HEK293 (cell line): ENCODE data around the gene LRRC4C.

ENCODE experiments used
- CTCF ChIA-PET: fragments of 350-600 bp; formaldehyde crosslinking; extraction: SDS; loops from one replicate; lab custom pipeline; 2021; ENCODE audit warnings: antibody characterized with exemption; lab: Yijun Ruan, JAX
- POLR2A ChIA-PET: fragments of 300-600 bp; formaldehyde crosslinking; extraction: SDS; loops from one replicate; lab custom pipeline; 2020; ENCODE audit warnings: antibody characterized with exemption, inconsistent platforms; lab: Yijun Ruan, JAX
- H3K27ac ChIP-seq: fragments of 200-500 bp; sonication (Bioruptor generic); 2 replicates; pipeline ENCODE4 v1.5.1; 2014; ENCODE audit warnings: low read depth, low read length, control low read depth, inconsistent platforms; ENCODE audit errors: extremely low read depth
- H3K36me3 ChIP-seq, 2 experiments: fragments of 200-500 bp in 1 of 2; sonication (Bioruptor generic) in 1 of 2; 1 replicate in 1 of 2; 2 replicates in 1 of 2; pipeline ENCODE4 v1.5.1; 2014 to 2017; ENCODE audit warnings: inconsistent platforms in 2 of 2, low read length in 2 of 2; ENCODE audit not compliant: control insufficient read depth in 2 of 2, insufficient read depth in 1 of 2
- H3K4me1 ChIP-seq: fragments of 200-500 bp; sonication (Bioruptor generic); 2 replicates; pipeline ENCODE4 v1.5.1; 2014; ENCODE audit warnings: mild to moderate bottlenecking, low read length, inconsistent platforms; ENCODE audit not compliant: control insufficient read depth, insufficient read depth
- H3K4me3 ChIP-seq: 2 replicates; pipeline ENCODE4 v1.5.1; 2011; ENCODE audit warnings: low read depth, mild to moderate bottlenecking, control low read depth, low read length, moderate library complexity
- H3K9me3 ChIP-seq: fragments of 200-500 bp; sonication (Bioruptor generic); 2 replicates; pipeline ENCODE4 v1.5.1; 2014; ENCODE audit warnings: low read depth, low read length, inconsistent platforms; ENCODE audit not compliant: control insufficient read depth, insufficient read depth
- BCL11B ChIP-seq: fragments of 450-650 bp; formaldehyde crosslinking; IDR thresholded peaks from 2 replicates; pipeline ENCODE4 v1.5.1; 2016; ENCODE audit warnings: low read depth, missing biosample characterization, missing genetic modification characterization
- FEZF1 ChIP-seq: fragments of 450-650 bp; formaldehyde crosslinking; IDR thresholded peaks from 2 replicates; pipeline ENCODE4 v1.5.1; 2016; ENCODE audit warnings: missing biosample characterization, missing genetic modification characterization
- GLIS1 ChIP-seq: fragments of 450-650 bp; formaldehyde crosslinking; IDR thresholded peaks from 2 replicates; pipeline ENCODE4 v1.5.1; 2016; ENCODE audit warnings: missing biosample characterization, missing genetic modification characterization
- MZF1 ChIP-seq: fragments of 450-650 bp; formaldehyde crosslinking; IDR thresholded peaks from 2 replicates; pipeline ENCODE4 v1.5.1; 2017; ENCODE audit warnings: missing biosample characterization, missing genetic modification characterization, borderline replicate concordance
- PRDM1 ChIP-seq: fragments of 450-650 bp; formaldehyde crosslinking; IDR thresholded peaks from 2 replicates; pipeline ENCODE4; 2016; ENCODE audit warnings: missing biosample characterization, missing genetic modification characterization
- RBAK ChIP-seq: fragments of 450-650 bp; formaldehyde crosslinking; IDR thresholded peaks from 2 replicates; pipeline ENCODE4 v1.5.1; 2016; ENCODE audit warnings: missing biosample characterization, missing genetic modification characterization
- SP7 ChIP-seq: fragments of 450-650 bp; formaldehyde crosslinking; IDR thresholded peaks from 2 replicates; pipeline ENCODE4 v1.5.1; 2016; ENCODE audit warnings: missing biosample characterization, missing genetic modification characterization
- ZBTB17 ChIP-seq: fragments of 450-650 bp; formaldehyde crosslinking; IDR thresholded peaks from 2 replicates; pipeline ENCODE4 v1.5.1; 2016; ENCODE audit warnings: missing biosample characterization, missing genetic modification characterization
- ZBTB7A ChIP-seq: fragments of 450-650 bp; formaldehyde crosslinking; IDR thresholded peaks from 2 replicates; pipeline ENCODE4 v1.5.1; 2016; ENCODE audit warnings: low read depth, missing biosample characterization, missing genetic modification characterization
- ZEB2 ChIP-seq: fragments of 450-650 bp; formaldehyde crosslinking; IDR thresholded peaks from 2 replicates; pipeline ENCODE4 v1.5.1; 2016; ENCODE audit warnings: missing biosample characterization, missing genetic modification characterization
- ZNF10 ChIP-seq: fragments of 450-650 bp; formaldehyde crosslinking; IDR thresholded peaks from 2 replicates; pipeline ENCODE4 v1.5.1; 2017; ENCODE audit warnings: missing biosample characterization, missing genetic modification characterization
- ZNF121 ChIP-seq: fragments of 450-650 bp; formaldehyde crosslinking; IDR thresholded peaks from 2 replicates; pipeline ENCODE4 v1.5.1; 2016; ENCODE audit warnings: missing biosample characterization, missing genetic modification characterization
- ZNF133 ChIP-seq: fragments of 450-650 bp; formaldehyde crosslinking; IDR thresholded peaks from 2 replicates; pipeline ENCODE4 v1.5.1; 2016; ENCODE audit warnings: missing biosample characterization, missing genetic modification characterization
- ZNF138 ChIP-seq: fragments of 450-650 bp; formaldehyde crosslinking; IDR thresholded peaks from 2 replicates; pipeline ENCODE4 v1.5.1; 2016; ENCODE audit warnings: missing biosample characterization, missing genetic modification characterization, borderline replicate concordance
- ZNF19 ChIP-seq: fragments of 450-650 bp; formaldehyde crosslinking; IDR thresholded peaks from 2 replicates; pipeline ENCODE4; 2016; ENCODE audit warnings: missing biosample characterization, missing genetic modification characterization, low read depth
- ZNF211 ChIP-seq: fragments of 450-650 bp; formaldehyde crosslinking; IDR thresholded peaks from 2 replicates; pipeline ENCODE4 v1.5.1; 2016; ENCODE audit warnings: low read depth, missing biosample characterization, missing genetic modification characterization
- ZNF214 ChIP-seq: fragments of 450-650 bp; formaldehyde crosslinking; IDR thresholded peaks from 2 replicates; pipeline ENCODE4 v1.5.1; 2017; ENCODE audit warnings: missing biosample characterization, mild to moderate bottlenecking, missing genetic modification characterization, borderline replicate concordance
- ZNF274 ChIP-seq, 2 experiments: fragments of 200-500 bp in 1 of 2; fragments of 450-650 bp in 1 of 2; sonication (Bioruptor generic) in 1 of 2; formaldehyde crosslinking in 1 of 2; IDR thresholded peaks; 2 replicates each; pipeline versions ENCODE4 v1.5.1 to v1.6.1; 2014 to 2016; ENCODE audit warnings: borderline replicate concordance in 1 of 2, inconsistent platforms in 1 of 2, low read length in 1 of 2, missing biosample characterization in 1 of 2, missing genetic modification characterization in 1 of 2
- ZNF311 ChIP-seq: fragments of 450-650 bp; formaldehyde crosslinking; IDR thresholded peaks from 2 replicates; pipeline ENCODE4 v1.5.1; 2017; ENCODE audit warnings: missing biosample characterization, missing genetic modification characterization, borderline replicate concordance
- ZNF324 ChIP-seq: fragments of 450-650 bp; formaldehyde crosslinking; IDR thresholded peaks from 2 replicates; pipeline ENCODE4 v1.5.1; 2016; ENCODE audit warnings: missing biosample characterization, missing genetic modification characterization
- ZNF426 ChIP-seq: fragments of 450-650 bp; formaldehyde crosslinking; IDR thresholded peaks from 2 replicates; pipeline ENCODE4 v1.5.1; 2017; ENCODE audit warnings: missing biosample characterization, missing genetic modification characterization, mild to moderate bottlenecking, inconsistent platforms, moderate library complexity
- ZNF433 ChIP-seq: fragments of 450-650 bp; formaldehyde crosslinking; IDR thresholded peaks from 2 replicates; pipeline ENCODE4 v1.5.1; 2016; ENCODE audit warnings: missing biosample characterization, missing genetic modification characterization, low read depth
- ZNF510 ChIP-seq: fragments of 450-650 bp; formaldehyde crosslinking; IDR thresholded peaks from 2 replicates; pipeline ENCODE4 v1.5.1; 2018; ENCODE audit warnings: mild to moderate bottlenecking, missing genetic modification characterization, missing biosample characterization; ENCODE audit not compliant: insufficient replicate concordance
- ZNF530 ChIP-seq: fragments of 450-650 bp; formaldehyde crosslinking; IDR thresholded peaks from 2 replicates; pipeline ENCODE4 v1.5.1; 2016; ENCODE audit warnings: low read depth, missing biosample characterization, missing genetic modification characterization
- ZNF544 ChIP-seq: fragments of 450-650 bp; formaldehyde crosslinking; IDR thresholded peaks from 2 replicates; pipeline ENCODE4 v1.5.0; 2017; ENCODE audit warnings: missing biosample characterization, missing genetic modification characterization
- ZNF549 ChIP-seq: fragments of 450-650 bp; IDR thresholded peaks from 2 replicates; pipeline ENCODE4 v1.5.1; 2018; ENCODE audit warnings: missing biosample characterization, missing genetic modification characterization, mild to moderate bottlenecking, inconsistent platforms, moderate library complexity
- ZNF610 ChIP-seq: fragments of 450-650 bp; formaldehyde crosslinking; IDR thresholded peaks from 2 replicates; pipeline ENCODE4 v1.5.1; 2016; ENCODE audit warnings: missing biosample characterization, missing genetic modification characterization, borderline replicate concordance
- ZNF623 ChIP-seq: fragments of 450-650 bp; formaldehyde crosslinking; IDR thresholded peaks from 2 replicates; pipeline ENCODE4 v1.5.1; 2016; ENCODE audit warnings: missing biosample characterization, missing genetic modification characterization
- ZNF660 ChIP-seq: fragments of 450-650 bp; IDR thresholded peaks from 2 replicates; pipeline ENCODE4 v1.5.1; 2018; ENCODE audit warnings: missing biosample characterization, mild to moderate bottlenecking, missing genetic modification characterization
- ZNF701 ChIP-seq: fragments of 450-650 bp; formaldehyde crosslinking; IDR thresholded peaks from 2 replicates; pipeline ENCODE4 v1.5.1; 2016; ENCODE audit warnings: missing biosample characterization, missing genetic modification characterization
- ZNF768 ChIP-seq: fragments of 450-650 bp; formaldehyde crosslinking; IDR thresholded peaks from 2 replicates; pipeline ENCODE4 v1.5.1; 2018; ENCODE audit warnings: missing biosample characterization, mild to moderate bottlenecking, missing genetic modification characterization
- ZNF776 ChIP-seq: fragments of 450-650 bp; formaldehyde crosslinking; IDR thresholded peaks from 2 replicates; pipeline ENCODE4 v1.5.0; 2017; ENCODE audit warnings: missing biosample characterization, missing genetic modification characterization, borderline replicate concordance
- ZNF777 ChIP-seq: fragments of 450-650 bp; formaldehyde crosslinking; IDR thresholded peaks from 2 replicates; pipeline ENCODE4 v1.5.1; 2017; ENCODE audit warnings: missing biosample characterization, missing genetic modification characterization, borderline replicate concordance
- ZNF843 ChIP-seq: fragments of 450-650 bp; formaldehyde crosslinking; IDR thresholded peaks from 2 replicates; pipeline ENCODE4 v1.5.1; 2016; ENCODE audit warnings: missing biosample characterization, missing genetic modification characterization
- ZSCAN23 ChIP-seq: fragments of 450-650 bp; formaldehyde crosslinking; IDR thresholded peaks from 2 replicates; pipeline ENCODE4 v1.5.1; 2016; ENCODE audit warnings: missing biosample characterization, missing genetic modification characterization
- TF ChIP-seq, protein P1 (sequence below): fragments of 450-650 bp; formaldehyde crosslinking; IDR thresholded peaks from 2 replicates; pipeline ENCODE4 v1.5.1; 2016; ENCODE audit warnings: missing biosample characterization, missing genetic modification characterization

The LRRC4C gene

DNA sequence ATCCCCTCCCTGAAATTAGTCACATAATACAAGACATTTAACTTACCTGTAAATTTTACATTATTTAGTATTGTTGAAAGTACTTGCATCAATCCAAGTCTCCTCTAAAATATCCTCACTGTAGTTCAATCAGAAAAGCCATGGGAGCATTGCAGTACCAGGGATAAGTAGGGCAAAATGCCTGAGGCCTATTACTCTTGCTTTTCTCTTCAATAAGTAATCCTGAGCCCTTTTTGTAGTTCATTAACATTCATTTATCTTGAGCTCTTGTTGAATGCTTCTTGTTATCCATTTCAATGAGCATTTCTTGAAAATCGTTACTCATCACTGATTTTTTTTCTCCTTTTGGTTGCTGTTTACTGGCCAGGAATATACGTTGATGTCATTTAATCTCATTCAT is 414.7 kb downstream of the LRRC4C start:
- POLR2A ChIA-PET: no interaction called here
- Histone ChIP-seq H3K36me3 (no peaks in the 10 kb centered on the region), H3K4me1 (no peaks in the 10 kb centered on the region), H3K9me3 (no peaks in the 10 kb centered on the region), H3K27ac (no peak overlapping the region), H3K4me3 (no peak overlapping the region)
- no peak for TF ChIP-seq ZNF311
- TF ChIP-seq ZNF768 (tag by site-specific recombination): no peak
- TF ChIP-seq ZNF324 (tag by site-specific recombination): no peak
- TF ChIP-seq ZNF623 (tag by site-specific recombination): no peak
- TF ChIP-seq ZBTB7A (tag by site-specific recombination): no peak
- no peak for TF ChIP-seq ZNF610 (tag by site-specific recombination)
- no peak for TF ChIP-seq ZNF433 (tag by site-specific recombination)
- TF ChIP-seq ZNF133 (tag by site-specific recombination): no peak
- TF ChIP-seq ZNF549 (tag by site-specific recombination): no peak
- TF ChIP-seq ZNF530 (tag by site-specific recombination): no peak
- TF ChIP-seq ZNF843 (tag by site-specific recombination): no peak
- no peak for TF ChIP-seq ZNF544 (tag by site-specific recombination)
- no peak for TF ChIP-seq ZNF10 (tag by site-specific recombination)
- no peak for TF ChIP-seq ZNF274 (IDR thresholded peaks at IDR 0.05; ENCODE audit: low read length)
- TF ChIP-seq ZNF274 (tag by site-specific recombination; IDR thresholded peaks at IDR 0.05; ENCODE audit: borderline replicate concordance): no peak
- TF ChIP-seq ZNF214: no peak
- TF ChIP-seq ZEB2: no peak
- TF ChIP-seq, protein P1, sequence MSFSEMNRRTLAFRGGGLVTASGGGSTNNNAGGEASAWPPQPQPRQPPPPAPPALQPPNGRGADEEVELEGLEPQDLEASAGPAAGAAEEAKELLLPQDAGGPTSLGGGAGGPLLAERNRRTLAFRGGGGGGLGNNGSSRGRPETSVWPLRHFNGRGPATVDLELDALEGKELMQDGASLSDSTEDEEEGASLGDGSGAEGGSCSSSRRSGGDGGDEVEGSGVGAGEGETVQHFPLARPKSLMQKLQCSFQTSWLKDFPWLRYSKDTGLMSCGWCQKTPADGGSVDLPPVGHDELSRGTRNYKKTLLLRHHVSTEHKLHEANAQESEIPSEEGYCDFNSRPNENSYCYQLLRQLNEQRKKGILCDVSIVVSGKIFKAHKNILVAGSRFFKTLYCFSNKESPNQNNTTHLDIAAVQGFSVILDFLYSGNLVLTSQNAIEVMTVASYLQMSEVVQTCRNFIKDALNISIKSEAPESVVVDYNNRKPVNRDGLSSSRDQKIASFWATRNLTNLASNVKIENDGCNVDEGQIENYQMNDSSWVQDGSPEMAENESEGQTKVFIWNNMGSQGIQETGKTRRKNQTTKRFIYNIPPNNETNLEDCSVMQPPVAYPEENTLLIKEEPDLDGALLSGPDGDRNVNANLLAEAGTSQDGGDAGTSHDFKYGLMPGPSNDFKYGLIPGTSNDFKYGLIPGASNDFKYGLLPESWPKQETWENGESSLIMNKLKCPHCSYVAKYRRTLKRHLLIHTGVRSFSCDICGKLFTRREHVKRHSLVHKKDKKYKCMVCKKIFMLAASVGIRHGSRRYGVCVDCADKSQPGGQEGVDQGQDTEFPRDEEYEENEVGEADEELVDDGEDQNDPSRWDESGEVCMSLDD (tag by site-specific recombination): no peak
- TF ChIP-seq ZNF777 (tag by site-specific recombination): no peak
- TF ChIP-seq ZNF121 (tag by site-specific recombination): no peak
- no peak for TF ChIP-seq SP7 (tag by site-specific recombination)
- CTCF ChIA-PET: no interaction called here

DNA sequence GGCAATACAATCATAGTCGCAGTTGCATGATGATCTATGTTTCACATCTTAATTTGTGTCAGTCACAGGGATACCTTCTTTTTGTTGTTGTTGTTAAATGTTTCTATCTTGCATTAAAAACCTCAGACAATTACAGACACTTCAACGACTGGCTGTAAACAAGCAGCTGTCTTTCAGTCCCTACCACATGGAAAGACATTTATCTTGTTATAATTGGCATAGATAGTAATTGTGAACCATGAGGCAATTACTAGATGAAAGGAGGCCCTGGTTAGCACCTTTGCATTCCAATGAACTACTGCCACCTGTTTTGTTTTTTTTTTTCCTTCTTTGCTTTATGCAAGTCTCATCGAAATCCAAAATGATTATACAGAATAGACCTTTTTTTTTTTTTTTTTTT is 416.8 kb downstream of the LRRC4C start:
- H3K9me3 ChIP-seq: no peaks in the 10 kb centered on the region
- TF ChIP-seq ZNF211 (tag by site-specific recombination): no peak
- no peak for TF ChIP-seq ZNF138
- no peak for TF ChIP-seq ZNF660 (tag by site-specific recombination)
- no peak for TF ChIP-seq ZBTB17
- TF ChIP-seq BCL11B: no peak
- TF ChIP-seq ZNF701 (tag by site-specific recombination): no peak
- no peak for TF ChIP-seq GLIS1 (tag by site-specific recombination)
- TF ChIP-seq PRDM1 (tag by site-specific recombination): no peak
- TF ChIP-seq ZSCAN23 (tag by site-specific recombination): no peak
- TF ChIP-seq ZNF426 (tag by site-specific recombination): no peak
- TF ChIP-seq ZNF510 (tag by site-specific recombination): no peak
- no peak for TF ChIP-seq RBAK (tag by site-specific recombination)
- TF ChIP-seq FEZF1 (tag by site-specific recombination): no peak
- TF ChIP-seq ZNF19: no peak
- no peak for TF ChIP-seq ZNF776 (tag by site-specific recombination)
- no peak for TF ChIP-seq MZF1 (tag by site-specific recombination)
- TF ChIP-seq, all 188 proteins: peak for 0
- Histone ChIP-seq H3K4me3 (no peak overlapping the region), H3K4me1 (no peaks in the 10 kb centered on the region), H3K27ac (no peak overlapping the region), H3K36me3 (no peaks in the 10 kb centered on the region)
- CTCF ChIA-PET: no interaction called here
- POLR2A ChIA-PET: no interaction called here
